ENCODE results near the gene TP53TG3C. TPM values are rescaled to one million over a fixed set of nuclear protein-coding genes. Genes with fewer than 3 reads are reported as not detected.
"Not testable (repeated sequence)": the region's sequence is repeated elsewhere in the genome, so short reads cannot be mapped to it uniquely, and the experiment has no call there.

The TP53TG3C gene, protein sequence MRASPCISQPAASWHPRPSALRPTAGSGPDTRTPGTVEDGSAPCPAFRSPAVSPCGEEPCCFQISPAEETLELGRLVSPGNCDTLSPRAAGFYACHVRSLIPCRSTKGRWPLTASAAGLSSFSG
- not detected for total RNA-seq

DNA sequence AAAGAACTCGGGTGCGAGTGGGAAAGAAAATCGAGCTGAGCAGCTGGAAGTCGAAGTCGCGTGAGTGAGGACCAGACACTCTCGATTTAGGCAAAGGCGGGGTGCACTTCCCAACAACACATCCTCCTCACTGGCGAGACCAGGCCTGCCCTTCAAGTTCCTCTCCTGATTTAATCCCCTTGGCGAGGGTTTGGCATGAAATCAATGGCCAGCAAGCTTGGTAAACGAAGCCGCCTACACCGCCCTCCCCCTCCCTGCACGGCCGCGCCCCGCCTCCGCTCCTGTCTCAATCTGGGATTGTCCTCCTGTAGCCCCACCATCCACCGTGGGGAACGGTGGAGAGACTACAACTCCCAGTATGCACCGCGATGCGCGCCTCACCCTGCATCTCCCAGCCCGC lies at the start of gene TP53TG3C:
Gene TP53TG3C (plus strand): TSS at position 301 of the 400 bp plus-strand sequence. CDS start 68 bp downstream, at position 369.
- H3K36me3 Mint-ChIP-seq; H3K4me3 Mint-ChIP-seq; DNase-seq; POLR2A ChIA-PET; H3K4me1 Mint-ChIP-seq; H3K27me3 Mint-ChIP-seq; ATAC-seq (ENCODE audit: low read depth); H3K9me3 Mint-ChIP-seq; H3K27ac Mint-ChIP-seq: not testable (repeated sequence)

Other genes with a start within 250 kb of the TP53TG3C start
- gene TP53TG3E, start 110.1 kb downstream of the TP53TG3C start, total RNA-seq = not detected
- gene TP53TG3B, start 166.6 kb downstream of the TP53TG3C start, total RNA-seq = not detected